Neuronal stem cell (in vitro differentiated cells): Measurements from ENCODE around the gene ARL14EPL.

Source experiments
- DNase-seq: peaks from one replicate; pipeline ENCODE4 v3.0.0-alpha.2; 2013; ENCODE audit warnings: low spot score
- H2AFZ ChIP-seq: one replicate; pipeline ENCODE4 v1.6.1; 2013; ENCODE audit warnings: mild to moderate bottlenecking, low read length, inconsistent platforms
- H2AK5ac ChIP-seq: 2 replicates; pipeline ENCODE4 v1.6.1; 2013; ENCODE audit warnings: low read depth, mild to moderate bottlenecking, inconsistent platforms, low read length, moderate library complexity, mixed read lengths
- H2BK120ac ChIP-seq: 2 replicates; pipeline ENCODE4 v1.6.1; 2013; ENCODE audit warnings: low read depth, mild to moderate bottlenecking, inconsistent platforms, low read length, moderate library complexity, mixed read lengths
- H2BK12ac ChIP-seq: one replicate; pipeline ENCODE4 v1.6.1; 2013; ENCODE audit warnings: low read length, inconsistent platforms
- H2BK15ac ChIP-seq: 2 replicates; pipeline ENCODE4 v1.6.1; 2013; ENCODE audit warnings: mild to moderate bottlenecking, low read length, inconsistent platforms, mixed read lengths
- H2BK5ac ChIP-seq: one replicate; pipeline ENCODE4 v1.6.1; 2013; ENCODE audit warnings: inconsistent platforms, mild to moderate bottlenecking, low read length, moderate library complexity
- H3K14ac ChIP-seq: one replicate; pipeline ENCODE4 v1.6.1; 2013; ENCODE audit warnings: low read length, inconsistent platforms
- H3K18ac ChIP-seq: 2 replicates; pipeline ENCODE4 v1.6.1; 2013; ENCODE audit warnings: low read length, inconsistent platforms
- H3K23ac ChIP-seq: 2 replicates; pipeline ENCODE4 v1.6.1; 2013; ENCODE audit warnings: low read depth, mild to moderate bottlenecking, mixed read lengths, low read length, inconsistent platforms; ENCODE audit not compliant: poor library complexity
- H3K27ac ChIP-seq: replicated peaks from 3 replicates; pipeline ENCODE4 v1.5.1; 2013; ENCODE audit warnings: low read length, inconsistent platforms
- H3K27me3 ChIP-seq, 3 experiments: 2 replicates each; pipeline ENCODE4 v1.6.1; 2013; ENCODE audit warnings: low read length in 3 of 3, mild to moderate bottlenecking in 2 of 3, inconsistent platforms in 1 of 3, low read depth in 1 of 3, mixed read lengths in 1 of 3, moderate library complexity in 1 of 3; ENCODE audit not compliant: control insufficient read depth in 3 of 3, insufficient read depth in 3 of 3
- H3K36me3 ChIP-seq, 2 donors: replicated peaks in 1 of 2; 2 replicates each; pipeline ENCODE4 v1.6.1; 2013; ENCODE audit warnings: low read length in 2 of 2; ENCODE audit not compliant: control insufficient read depth in 2 of 2, insufficient read depth in 2 of 2
- H3K4ac ChIP-seq: 2 replicates; pipeline ENCODE4 v1.6.1; 2013; ENCODE audit warnings: inconsistent platforms, mild to moderate bottlenecking, low read length, moderate library complexity
- H3K4me1 ChIP-seq, 2 donors: 1 replicate in 1 of 2; 2 replicates in 1 of 2; pipeline ENCODE4 v1.6.1; 2013; ENCODE audit warnings: low read length in 2 of 2, low read depth in 1 of 2; ENCODE audit not compliant: control insufficient read depth in 2 of 2, insufficient read depth in 1 of 2
- H3K4me2 ChIP-seq: one replicate; pipeline ENCODE4 v1.6.1; 2013; ENCODE audit warnings: mild to moderate bottlenecking, low read length, inconsistent platforms; ENCODE audit not compliant: insufficient read depth, poor library complexity, severe bottlenecking
- H3K4me3 ChIP-seq, 2 donors: 2 replicates each; pipeline ENCODE4 v1.5.1; 2013; ENCODE audit warnings: low read length in 2 of 2, mild to moderate bottlenecking in 2 of 2, inconsistent platforms in 1 of 2, moderate library complexity in 1 of 2
- H3K79me1 ChIP-seq: one replicate; pipeline ENCODE4 v1.6.1; 2013; ENCODE audit warnings: low read depth, mild to moderate bottlenecking, inconsistent platforms, low read length, moderate library complexity
- H3K9ac ChIP-seq: one replicate; pipeline ENCODE4 v1.6.1; 2013; ENCODE audit warnings: mild to moderate bottlenecking, low read depth, low read length, inconsistent platforms; ENCODE audit not compliant: poor library complexity
- H3K9me3 ChIP-seq, 2 donors: replicated peaks in 1 of 2; 2 replicates each; pipeline versions ENCODE3 to v1.6.1; 2013; ENCODE audit warnings: low read length in 2 of 2, mild to moderate bottlenecking in 2 of 2, inconsistent platforms in 1 of 2, low read depth in 1 of 2, mixed read lengths in 1 of 2, moderate library complexity in 1 of 2; ENCODE audit not compliant: control insufficient read depth in 2 of 2, insufficient read depth in 1 of 2
- H4K8ac ChIP-seq: one replicate; pipeline ENCODE4 v1.6.1; 2013; ENCODE audit warnings: low read depth, mild to moderate bottlenecking, inconsistent platforms, low read length, moderate library complexity
- H4K91ac ChIP-seq: one replicate; pipeline ENCODE4 v1.6.1; 2013; ENCODE audit warnings: low read length, low read depth, mild to moderate bottlenecking, inconsistent platforms; ENCODE audit not compliant: poor library complexity
- WGBS, 2 donors: extraction: QIAGEN DNeasy Blood & Tissue Kit; methylation state at CpG; one replicate each; pipeline ENCODE4 v1.1.7; 2013; ENCODE audit warnings: missing lambda C conversion rate in 2 of 2, mixed read lengths in 1 of 2; ENCODE audit not compliant: insufficient read length in 2 of 2, insufficient replicate concordance in 1 of 2; ENCODE audit errors: extremely low coverage in 2 of 2; 5-methylcytosine and 5-hydroxymethylcytosine counted together

The ARL14EPL gene

DNA sequence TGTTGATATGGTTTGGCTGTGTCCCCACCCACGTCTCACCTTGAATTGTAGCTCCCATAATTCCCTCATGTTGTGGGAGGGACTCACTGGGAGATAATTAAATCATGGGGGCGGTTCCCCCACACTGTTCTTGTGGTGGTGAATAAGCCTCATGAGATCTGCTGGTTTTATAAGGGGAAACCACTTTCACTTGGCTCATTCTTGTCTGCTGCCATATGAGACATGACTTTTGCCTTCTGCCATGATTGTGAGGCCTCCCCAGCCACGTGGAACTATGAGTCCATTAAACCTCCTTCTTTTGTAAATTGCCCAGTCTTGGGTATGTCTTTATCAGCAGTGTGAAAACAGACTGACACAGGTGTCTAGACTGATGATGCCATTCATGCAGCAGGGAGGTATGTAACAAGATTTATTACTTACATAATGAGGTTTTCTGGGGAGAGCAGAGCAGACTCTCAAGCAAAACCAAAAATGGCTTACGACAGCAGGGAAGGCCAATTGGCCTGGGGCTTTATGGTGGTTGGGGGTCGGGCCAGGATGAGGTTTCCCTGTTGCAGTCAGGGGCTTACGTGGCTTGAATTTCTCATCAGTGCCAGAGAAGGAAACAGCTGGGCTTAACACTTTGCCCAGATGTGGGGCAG is 43.0 kb downstream of the ARL14EPL start:
- Histone ChIP-seq H3K23ac (no peak overlapping the region), H2AK5ac (no peak overlapping the region), H2AFZ (peak overlapping the region; percentile 16), H3K4me2 (no peak overlapping the region), H3K27ac (no peak overlapping the region), H3K18ac (no peak overlapping the region), H3K79me1 (no peaks in the 10 kb centered on the region), H2BK5ac (no peak overlapping the region), H4K8ac (no peak overlapping the region), H3K36me3 (no peaks in the 10 kb centered on the region), H3K4me1 (no peaks in the 10 kb centered on the region), H3K4ac (no peak overlapping the region), H2BK12ac (no peak overlapping the region), H4K91ac (no peak overlapping the region), H3K9ac (no peak overlapping the region), H3K27me3 (no peaks in the 10 kb centered on the region), H2BK15ac (no peak overlapping the region), H3K4me3 (no peak overlapping the region), H3K14ac (no peak overlapping the region), H3K9me3 (no peaks in the 10 kb centered on the region), H2BK120ac (no peak overlapping the region)
- DNase-seq = no peak
- no CpG with 5 or more reads among the region's 6 CpGs for WGBS, 2 donors

DNA sequence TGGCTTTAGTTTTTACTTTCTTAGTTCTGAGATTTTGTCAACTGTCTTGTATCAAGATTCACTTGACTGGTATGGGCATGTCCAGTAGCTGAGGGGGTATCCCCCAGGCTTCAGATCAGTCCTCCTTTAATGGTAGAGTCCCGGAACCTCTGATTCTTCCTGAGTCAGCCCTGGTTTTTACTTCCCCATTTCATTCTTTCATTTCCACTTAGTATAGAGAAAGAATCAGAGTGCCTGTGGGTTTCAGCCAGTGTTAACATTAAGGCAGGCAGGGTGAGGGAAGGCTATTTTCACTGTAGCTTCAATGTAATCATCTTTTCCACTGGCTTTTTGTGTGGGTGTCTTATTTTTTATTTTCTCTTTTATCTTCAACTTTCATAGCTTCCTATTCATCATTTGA is 44.2 kb downstream of the ARL14EPL start:
- H2AFZ ChIP-seq = peak overlapping the region; percentile 13
- H3K27me3 ChIP-seq = no peaks in the 10 kb centered on the region
- DNase-seq = no peak
- H3K9me3 ChIP-seq = no peaks in the 10 kb centered on the region
- no peaks in the 10 kb centered on the region for H3K36me3 ChIP-seq
- no peak overlapping the region for H2BK5ac ChIP-seq
- H3K4ac ChIP-seq = no peak overlapping the region
- H3K23ac ChIP-seq = no peak overlapping the region
- no CpG with 5 or more reads among the region's 1 CpG for WGBS, 2 donors
- H4K8ac ChIP-seq = no peak overlapping the region
- no peak overlapping the region for H2BK12ac ChIP-seq
- H3K18ac ChIP-seq = no peak overlapping the region
- no peak overlapping the region for H3K4me2 ChIP-seq
- no peaks in the 10 kb centered on the region for H3K4me1 ChIP-seq
- H3K14ac ChIP-seq = no peak overlapping the region
- H3K4me3 ChIP-seq = no peak overlapping the region
- no peak overlapping the region for H3K9ac ChIP-seq
- H3K79me1 ChIP-seq = no peaks in the 10 kb centered on the region
- no peak overlapping the region for H4K91ac ChIP-seq
- H2AK5ac ChIP-seq = no peak overlapping the region
- H2BK120ac ChIP-seq = no peak overlapping the region
- H2BK15ac ChIP-seq = no peak overlapping the region
- H3K27ac ChIP-seq = no peak overlapping the region

DNA sequence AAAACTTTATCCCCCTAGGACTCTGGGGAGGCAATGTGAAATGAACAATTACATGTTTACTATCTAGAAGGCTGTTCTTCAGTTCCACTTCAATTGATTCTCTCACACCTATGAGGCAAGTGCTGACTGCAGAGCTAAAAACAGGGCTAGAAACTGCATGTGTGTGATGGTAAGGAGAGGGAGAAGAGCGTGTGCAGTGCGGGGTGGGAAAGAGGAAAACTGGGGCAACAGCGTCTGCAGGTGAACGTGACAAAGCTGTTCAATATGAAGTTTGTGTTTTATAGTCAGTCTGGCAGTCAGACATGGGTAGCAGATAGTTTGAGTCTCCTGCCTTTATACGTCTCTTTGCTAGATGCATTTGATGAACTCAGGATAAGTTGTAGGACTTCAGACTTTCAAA is 45.9 kb downstream of the ARL14EPL start:
- no peak overlapping the region for H3K23ac ChIP-seq
- H3K36me3 ChIP-seq = peaks cover 0 to 1% of the 10 kb centered on the region in 2 donors
- H2AK5ac ChIP-seq = no peak overlapping the region
- no peak overlapping the region for H3K18ac ChIP-seq
- no CpG with 5 or more reads among the region's 5 CpGs for WGBS, 2 donors
- no peak overlapping the region for H2AFZ ChIP-seq
- no peak overlapping the region for H4K91ac ChIP-seq
- no peak overlapping the region for H3K9ac ChIP-seq
- H4K8ac ChIP-seq = no peak overlapping the region
- H2BK15ac ChIP-seq = no peak overlapping the region
- H3K9me3 ChIP-seq = no peaks in the 10 kb centered on the region
- no peaks in the 10 kb centered on the region for H3K4me1 ChIP-seq
- H3K4me2 ChIP-seq = no peak overlapping the region
- no peak overlapping the region for H3K27ac ChIP-seq
- no peak overlapping the region for H3K4me3 ChIP-seq
- H2BK5ac ChIP-seq = no peak overlapping the region
- H3K79me1 ChIP-seq = no peaks in the 10 kb centered on the region
- DNase-seq = no peak
- no peak overlapping the region for H3K4ac ChIP-seq
- H3K27me3 ChIP-seq = no peaks in the 10 kb centered on the region
- no peak overlapping the region for H2BK12ac ChIP-seq
- no peak overlapping the region for H2BK120ac ChIP-seq
- H3K14ac ChIP-seq = no peak overlapping the region

DNA sequence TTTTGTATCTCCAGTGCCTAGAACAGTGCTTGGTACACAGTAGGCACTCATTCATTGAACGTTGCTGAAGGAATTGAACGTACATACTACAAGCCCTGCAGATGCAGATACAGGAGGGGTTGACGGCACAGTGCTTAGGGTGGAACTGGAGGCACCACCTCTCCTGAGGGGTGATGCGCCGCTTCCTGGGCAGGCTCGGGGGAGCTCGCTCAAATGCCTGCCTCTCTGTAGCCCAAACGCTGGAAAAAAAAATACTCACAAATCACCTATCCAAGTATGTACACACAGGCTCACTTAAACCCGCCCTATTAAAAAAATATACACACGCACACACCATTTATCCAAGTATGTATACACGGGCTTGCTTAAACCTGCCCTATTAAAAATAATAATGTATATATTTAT is 52.0 kb downstream of the ARL14EPL start:
- no peak overlapping the region for H3K14ac ChIP-seq
- no peaks in the 10 kb centered on the region for H3K27me3 ChIP-seq
- no peak overlapping the region for H2BK5ac ChIP-seq
- H3K23ac ChIP-seq = no peak overlapping the region
- H2BK15ac ChIP-seq = no peak overlapping the region
- H3K79me1 ChIP-seq = peaks cover 1% of the 10 kb centered on the region
- peak overlapping the region; percentile 38 for H3K4me2 ChIP-seq
- DNase-seq = no peak
- no peak overlapping the region for H2BK120ac ChIP-seq
- no peak overlapping the region for H4K91ac ChIP-seq
- peaks cover 0 to 19% of the 10 kb centered on the region in 2 donors for H3K36me3 ChIP-seq
- peak overlapping the region; percentile 98 for H2AFZ ChIP-seq
- H3K4ac ChIP-seq = no peak overlapping the region
- peaks cover 5 to 7% of the 10 kb centered on the region in 2 donors for H3K4me1 ChIP-seq
- no peak overlapping the region for H3K18ac ChIP-seq
- H3K9ac ChIP-seq = peak overlapping the region; percentile 64
- 100% methylated on average over 2 of the region's 11 CpGs; no CpG with 5 or more reads in 1 of the 2 donors for WGBS, 2 donors
- no peak overlapping the region for H3K27ac ChIP-seq
- H4K8ac ChIP-seq = no peak overlapping the region
- H3K9me3 ChIP-seq = no peaks in the 10 kb centered on the region
- no peak overlapping the region for H2BK12ac ChIP-seq
- no peak overlapping the region for H2AK5ac ChIP-seq
- peak overlapping the region; percentile 71 to 100 for H3K4me3 ChIP-seq
